ENCODE measurements around the gene BATF3.
"Not testable (repeated sequence)": the region's sequence is repeated elsewhere in the genome, so short reads cannot be mapped to it uniquely, and the experiment has no call there.

Gene BATF3

GRCh38 chr1:212683357-212683722, 16.3 kb downstream of the BATF3 start:
- DNase-seq: no peak

- no peak for DNase-seq
Measured at GRCh38 chr1:212680680-212681389, 18.8 kb downstream of the BATF3 start.

- no peak for DNase-seq
Measured at GRCh38 chr1:212678456-212679410, 20.9 kb downstream of the BATF3 start.

- DNase-seq: no peak
Measured at GRCh38 chr1:212677573-212677972, 22.1 kb downstream of the BATF3 start.

GRCh38 chr1:212677136-212677535, 22.5 kb downstream of the BATF3 start:
- no peak for DNase-seq

- no peak for DNase-seq
Measured at GRCh38 chr1:212675675-212676074, 24.0 kb downstream of the BATF3 start.

- DNase-seq: no peak
Measured at GRCh38 chr1:212674872-212675271, 24.8 kb downstream of the BATF3 start.

- DNase-seq: no peak
Measured at GRCh38 chr1:212671342-212672031, 28.2 kb downstream of the BATF3 start.

GRCh38 chr1:212670882-212671281, 28.8 kb downstream of the BATF3 start:
- no peak for DNase-seq

- no peak for DNase-seq
Measured at GRCh38 chr1:212670301-212670700, 29.3 kb downstream of the BATF3 start.

- DNase-seq: no peak
Measured at GRCh38 chr1:212669600-212669999, 30.0 kb downstream of the BATF3 start.

- no peak for DNase-seq
Measured at GRCh38 chr1:212669102-212669501, 30.5 kb downstream of the BATF3 start.

- DNase-seq: no peak
Measured at GRCh38 chr1:212668477-212668876, 31.2 kb downstream of the BATF3 start.

- no peak for DNase-seq
Measured at GRCh38 chr1:212667223-212668139, 32.2 kb downstream of the BATF3 start.

- DNase-seq: no peak
Measured at GRCh38 chr1:212666116-212666775, 33.4 kb downstream of the BATF3 start.

- no peak for DNase-seq
Measured at GRCh38 chr1:212665241-212666115, 34.2 kb downstream of the BATF3 start.

- DNase-seq: no peak
Measured at GRCh38 chr1:212664409-212665199, 35.0 kb downstream of the BATF3 start.

- not testable (repeated sequence) for DNase-seq
Measured at GRCh38 chr1:212658250-212658649, 41.4 kb downstream of the BATF3 start.

GRCh38 chr1:212656730-212657129, 42.9 kb downstream of the BATF3 start:
- no peak for DNase-seq
